NCI-H1048 (cell line): ENCODE results near the gene TCF4.

Source experiments
- DNase-seq: peaks from one replicate; lab custom pipeline; 2025; lab: John Stamatoyannopoulos, UW

TCF4 gene

GRCh38 chr18:55234366-55235093, 353.5 kb downstream of the TCF4 start:
- peak; percentile 55 for DNase-seq

- DNase-seq, result no peak
Observed at GRCh38 chr18:55233857-55234256, 354.1 kb downstream of the TCF4 start.

GRCh38 chr18:55232506-55232905, 355.5 kb downstream of the TCF4 start:
- no peak for DNase-seq

GRCh38 chr18:55229682-55230081, 358.3 kb downstream of the TCF4 start:
- no peak for DNase-seq

GRCh38 chr18:55228707-55229106, 359.3 kb downstream of the TCF4 start:
- no peak for DNase-seq

- no peak for DNase-seq
Observed at GRCh38 chr18:55228191-55228590, 359.8 kb downstream of the TCF4 start.

- DNase-seq, result no peak
Observed at GRCh38 chr18:55227771-55228170, 360.2 kb downstream of the TCF4 start.

- DNase-seq, result no peak
Observed at GRCh38 chr18:55226044-55226443, 361.9 kb downstream of the TCF4 start.

GRCh38 chr18:55224086-55224625, 363.8 kb downstream of the TCF4 start:
- no peak for DNase-seq

- DNase-seq, result no peak
Observed at GRCh38 chr18:55221622-55222021, 366.4 kb downstream of the TCF4 start.

GRCh38 chr18:55220523-55220922, 367.5 kb downstream of the TCF4 start:
- no peak for DNase-seq

GRCh38 chr18:55219823-55220222, 368.2 kb downstream of the TCF4 start:
- no peak for DNase-seq

- DNase-seq, result no peak
Observed at GRCh38 chr18:55219059-55219458, 368.9 kb downstream of the TCF4 start.

- no peak for DNase-seq
Observed at GRCh38 chr18:55214969-55215368, 373.0 kb downstream of the TCF4 start.

GRCh38 chr18:55214534-55214933, 373.5 kb downstream of the TCF4 start:
- no peak for DNase-seq

- no peak for DNase-seq
Observed at GRCh38 chr18:55213586-55213985, 374.4 kb downstream of the TCF4 start.

GRCh38 chr18:55206927-55207326, 381.1 kb downstream of the TCF4 start:
- no peak for DNase-seq

GRCh38 chr18:55202232-55202917, 385.6 kb downstream of the TCF4 start:
- no peak for DNase-seq

- DNase-seq, result no peak
Observed at GRCh38 chr18:55199291-55199963, 388.6 kb downstream of the TCF4 start.

GRCh38 chr18:55195863-55196262, 392.1 kb downstream of the TCF4 start:
- DNase-seq, result no peak

- no peak for DNase-seq
Observed at GRCh38 chr18:55189972-55190371, 398.0 kb downstream of the TCF4 start.

- no peak for DNase-seq
Observed at GRCh38 chr18:55186588-55186987, 401.4 kb downstream of the TCF4 start.

- no peak for DNase-seq
Observed at GRCh38 chr18:55185391-55185790, 402.6 kb downstream of the TCF4 start.
